ENCODE results near the gene EPB42. TPM values are rescaled to one million over a fixed set of nuclear protein-coding genes. Genes with fewer than 3 reads are reported as not detected.

The EPB42 gene
- total and polyA plus RNA-seq, 2 of the 4 experiments (the other 2 are of a cell fraction), result not detected

DNA sequence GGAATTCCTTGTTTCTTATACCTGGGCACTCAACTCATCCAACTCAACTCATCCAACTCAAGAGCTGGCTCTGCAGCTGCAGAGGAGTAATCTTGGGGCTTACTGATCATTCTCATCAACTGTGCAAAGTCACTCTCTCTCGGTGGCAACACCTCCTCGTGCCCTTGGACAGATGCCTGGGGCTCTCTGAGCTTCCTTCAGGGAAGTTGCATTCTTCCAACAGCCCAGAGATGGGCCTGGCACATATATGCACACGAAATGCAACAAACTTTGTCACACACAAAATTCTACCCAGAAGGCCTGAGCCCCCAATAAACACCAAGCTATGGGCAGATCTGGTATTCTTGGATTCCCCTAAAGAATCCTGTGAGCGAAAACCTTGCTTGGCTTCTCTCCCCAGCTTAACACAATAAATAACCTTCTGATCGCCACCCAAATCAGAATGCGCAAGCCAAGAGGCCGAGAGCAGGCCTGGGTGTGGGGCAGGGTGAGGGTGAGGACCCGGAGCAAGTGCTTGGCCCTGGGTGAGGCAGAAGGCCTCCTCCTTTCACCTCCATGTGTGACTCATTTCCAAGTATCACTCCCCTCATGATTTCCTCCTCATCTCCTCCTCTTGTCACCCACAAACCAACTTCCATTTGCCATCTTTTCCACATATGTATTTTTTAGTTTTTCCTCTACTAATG, 30.5 kb upstream of the EPB42 start:
- BruUV-seq (replicated peaks), result no TSS peak
- in situ Hi-C loops (cut with MboI; ENCODE audit: low sequenced_read_pairs) (no loop called here), intact Hi-C loops (cut with micrococcal nuclease) (no loop called here), dilution Hi-C loops (cut with HindIII; ENCODE audit: low sequenced_read_pairs, unreplicated experiment) (no loop called here)
- Histone ChIP-seq H2AK5ac (ENCODE audit: low read depth, low read length) (no peak overlapping the region), H3K36me3 (ENCODE audit: control insufficient read depth, insufficient read depth, low read length) (no peaks in the 10 kb centered on the region), H3K4me1 (ENCODE audit: control insufficient read depth, insufficient read depth, low read length) (peaks cover 2% of the 10 kb centered on the region; the same call in 1 of the 2 replicates), H3K56ac (ENCODE audit: extremely low read depth, insufficient read depth, low read length) (no peak overlapping the region), H4K5ac (ENCODE audit: low read depth, low read length) (no peak overlapping the region), H4K91ac (ENCODE audit: insufficient read depth, low read depth, low read length) (no peak overlapping the region), H3K18ac (ENCODE audit: low read depth, low read length) (no peak overlapping the region), H2BK120ac (ENCODE audit: low read depth, low read length) (no peak overlapping the region), H3K4me3 (ENCODE audit: insufficient read depth, low read depth, low read length) (no peak overlapping the region), H3K79me1 (ENCODE audit: low read depth in 1 of 2, low read length in 2 of 2) (no peaks in the 10 kb centered on the region), H3K4me2 (ENCODE audit: low read depth, low read length) (no peak overlapping the region), H2AFZ (replicated peaks; ENCODE audit: low read length, poor library complexity) (no peak overlapping the region), H3K9me1 (ENCODE audit: insufficient read depth, low read length) (no peaks in the 10 kb centered on the region), H2BK5ac (ENCODE audit: low read depth, low read length, poor library complexity, severe bottlenecking) (no peak overlapping the region), H3K4ac (ENCODE audit: low read depth, low read length) (no peak overlapping the region), H3K9ac (ENCODE audit: low read depth, low read length) (no peak overlapping the region), H2AK9ac (replicated peaks; ENCODE audit: low read depth, low read length, poor library complexity) (no peak overlapping the region), H3K23ac (ENCODE audit: low read depth, low read length) (no peak overlapping the region), H3K27ac (ENCODE audit: insufficient read depth, low read length) (no peak overlapping the region), H2BK20ac (ENCODE audit: low read depth, low read length) (no peak overlapping the region), H2BK15ac (ENCODE audit: low read depth, low read length) (no peak overlapping the region), H4K20me1 (ENCODE audit: insufficient read depth, low read length) (no peaks in the 10 kb centered on the region), H3K9me3 (ENCODE audit: control insufficient read depth, insufficient read depth, low read length) (no peaks in the 10 kb centered on the region), H3K14ac (replicated peaks; ENCODE audit: low read depth, low read length) (no peak overlapping the region), H3K27me3 (ENCODE audit: control insufficient read depth, insufficient read depth, low read length) (peaks cover 31% of the 10 kb centered on the region), H4K8ac (ENCODE audit: low read depth in 2 of 2, low read length in 2 of 2) (no peak overlapping the region)
- TF ChIP-seq RAD21 (IDR thresholded peaks at IDR 0.05; ENCODE audit: low read length), result no peak
- no peak for TF ChIP-seq POLR2A (IDR thresholded peaks at IDR 0.05; ENCODE audit: low read depth, low read length)
- TF ChIP-seq RFX5 (IDR thresholded peaks at IDR 0.05; ENCODE audit: low read depth, low read length), result no peak
- TF ChIP-seq CEBPB (IDR thresholded peaks at IDR 0.05; ENCODE audit: low read depth, low read length), result no peak
- TF ChIP-seq, protein P1, sequence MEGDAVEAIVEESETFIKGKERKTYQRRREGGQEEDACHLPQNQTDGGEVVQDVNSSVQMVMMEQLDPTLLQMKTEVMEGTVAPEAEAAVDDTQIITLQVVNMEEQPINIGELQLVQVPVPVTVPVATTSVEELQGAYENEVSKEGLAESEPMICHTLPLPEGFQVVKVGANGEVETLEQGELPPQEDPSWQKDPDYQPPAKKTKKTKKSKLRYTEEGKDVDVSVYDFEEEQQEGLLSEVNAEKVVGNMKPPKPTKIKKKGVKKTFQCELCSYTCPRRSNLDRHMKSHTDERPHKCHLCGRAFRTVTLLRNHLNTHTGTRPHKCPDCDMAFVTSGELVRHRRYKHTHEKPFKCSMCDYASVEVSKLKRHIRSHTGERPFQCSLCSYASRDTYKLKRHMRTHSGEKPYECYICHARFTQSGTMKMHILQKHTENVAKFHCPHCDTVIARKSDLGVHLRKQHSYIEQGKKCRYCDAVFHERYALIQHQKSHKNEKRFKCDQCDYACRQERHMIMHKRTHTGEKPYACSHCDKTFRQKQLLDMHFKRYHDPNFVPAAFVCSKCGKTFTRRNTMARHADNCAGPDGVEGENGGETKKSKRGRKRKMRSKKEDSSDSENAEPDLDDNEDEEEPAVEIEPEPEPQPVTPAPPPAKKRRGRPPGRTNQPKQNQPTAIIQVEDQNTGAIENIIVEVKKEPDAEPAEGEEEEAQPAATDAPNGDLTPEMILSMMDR (conservative IDR thresholded peaks at IDR 0.05; ENCODE audit: low read depth, low read length), result no peak
- TF ChIP-seq FOS (IDR thresholded peaks at IDR 0.05; ENCODE audit: low read depth, low read length), result no peak
- TF ChIP-seq MAFK (IDR thresholded peaks at IDR 0.05; ENCODE audit: low read depth, low read length), result no peak
- TF ChIP-seq RCOR1 (IDR thresholded peaks at IDR 0.05; ENCODE audit: insufficient replicate concordance, low read length), result no peak
- TF ChIP-seq, protein P2, sequence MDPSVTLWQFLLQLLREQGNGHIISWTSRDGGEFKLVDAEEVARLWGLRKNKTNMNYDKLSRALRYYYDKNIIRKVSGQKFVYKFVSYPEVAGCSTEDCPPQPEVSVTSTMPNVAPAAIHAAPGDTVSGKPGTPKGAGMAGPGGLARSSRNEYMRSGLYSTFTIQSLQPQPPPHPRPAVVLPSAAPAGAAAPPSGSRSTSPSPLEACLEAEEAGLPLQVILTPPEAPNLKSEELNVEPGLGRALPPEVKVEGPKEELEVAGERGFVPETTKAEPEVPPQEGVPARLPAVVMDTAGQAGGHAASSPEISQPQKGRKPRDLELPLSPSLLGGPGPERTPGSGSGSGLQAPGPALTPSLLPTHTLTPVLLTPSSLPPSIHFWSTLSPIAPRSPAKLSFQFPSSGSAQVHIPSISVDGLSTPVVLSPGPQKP (IDR thresholded peaks at IDR 0.05; ENCODE audit: borderline replicate concordance, low read depth, low read length), result no peak
- no peak for TF ChIP-seq SMC3 (IDR thresholded peaks at IDR 0.05; ENCODE audit: low read depth, low read length)
- no peak for TF ChIP-seq CHD1 (IDR thresholded peaks at IDR 0.05; ENCODE audit: low read depth, low read length)
- no peak for TF ChIP-seq NFE2L2 (IDR thresholded peaks at IDR 0.05; ENCODE audit: low read depth, low read length)
- TF ChIP-seq BHLHE40 (IDR thresholded peaks at IDR 0.05; ENCODE audit: low read depth, low read length), result no peak
- TF ChIP-seq, protein P3, sequence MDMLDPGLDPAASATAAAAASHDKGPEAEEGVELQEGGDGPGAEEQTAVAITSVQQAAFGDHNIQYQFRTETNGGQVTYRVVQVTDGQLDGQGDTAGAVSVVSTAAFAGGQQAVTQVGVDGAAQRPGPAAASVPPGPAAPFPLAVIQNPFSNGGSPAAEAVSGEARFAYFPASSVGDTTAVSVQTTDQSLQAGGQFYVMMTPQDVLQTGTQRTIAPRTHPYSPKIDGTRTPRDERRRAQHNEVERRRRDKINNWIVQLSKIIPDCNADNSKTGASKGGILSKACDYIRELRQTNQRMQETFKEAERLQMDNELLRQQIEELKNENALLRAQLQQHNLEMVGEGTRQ (IDR thresholded peaks at IDR 0.05; ENCODE audit: low read depth, low read length), result no peak
- TF ChIP-seq MAZ (IDR thresholded peaks at IDR 0.05; ENCODE audit: borderline replicate concordance, low read depth, low read length), result no peak
- no peak for TF ChIP-seq MXI1 (IDR thresholded peaks at IDR 0.05; ENCODE audit: borderline replicate concordance, low read depth, low read length)
- ChIA-PET POLR2A (ENCODE audit: unreplicated experiment) (no interaction called here), CTCF (no interaction called here)
- WGBS, 2 experiments (ENCODE audit: extremely low coverage in 2 of 2, insufficient read length in 1 of 2), result 29% methylated on average over 1 of the region's 8 CpGs; no CpG with 5 or more reads in 1 of the 2 experiments
- ATAC-seq (ENCODE audit: low read depth) (no peak), DNase-seq (no peak)

Data from IMR-90 (cell line).